Hair follicular keratinocyte (primary cell): Measurements from ENCODE around the gene ZFAND6. TPM values are rescaled to one million over a fixed set of nuclear protein-coding genes. Genes with fewer than 3 reads are reported as not detected.

Source experiments
- total RNA-seq: library from RNA; depleted of rRNA; stranded (reverse); fragments of >200 nt; gene quantifications from 2 replicates; pipeline ENCODE4 v1.2.3, GENCODE V29; 2015

ZFAND6 gene
- 80.7 and 80.9 TPM in 2 replicates for total RNA-seq

GRCh38 chr15:80058851-80059785, at the start of gene ZFAND6:
ZFAND6 (plus strand) TSS chr15:80059676; CDS start chr15:80120345, 60,669 bp downstream.

GRCh38 chr15:80152896-80153876, 93.7 kb downstream of the ZFAND6 start, which contains the start of gene FAH:
FAH (plus strand) TSS chr15:80152999; CDS start chr15:80153055, 56 bp downstream.

Other genes with a start within 250 kb of the ZFAND6 start
- 14.1 and 21.2 TPM in 2 replicates for gene MTHFS, start 162.7 kb upstream of the ZFAND6 start, total RNA-seq
- gene BCL2A1, start 88.5 kb upstream of the ZFAND6 start, total RNA-seq, result 0.38 and 1.0 TPM in 2 replicates
- 29.0 and 37.3 TPM in 2 replicates for gene FAH, start 93.3 kb downstream of the ZFAND6 start, total RNA-seq
- not detected in 2 replicates for gene CTXND1, start 192.5 kb downstream of the ZFAND6 start, total RNA-seq